HG03565 (cell line): ENCODE data around the gene MYO7B.

Experiments used
- ATAC-seq: cut with Tn5 transposase; IDR thresholded peaks from one replicate; pipeline ENCODE4 v1.9.1; 2021; ENCODE audit warnings: mild to moderate bottlenecking, moderate library complexity; ENCODE audit not compliant: unreplicated experiment

The MYO7B gene

DNA sequence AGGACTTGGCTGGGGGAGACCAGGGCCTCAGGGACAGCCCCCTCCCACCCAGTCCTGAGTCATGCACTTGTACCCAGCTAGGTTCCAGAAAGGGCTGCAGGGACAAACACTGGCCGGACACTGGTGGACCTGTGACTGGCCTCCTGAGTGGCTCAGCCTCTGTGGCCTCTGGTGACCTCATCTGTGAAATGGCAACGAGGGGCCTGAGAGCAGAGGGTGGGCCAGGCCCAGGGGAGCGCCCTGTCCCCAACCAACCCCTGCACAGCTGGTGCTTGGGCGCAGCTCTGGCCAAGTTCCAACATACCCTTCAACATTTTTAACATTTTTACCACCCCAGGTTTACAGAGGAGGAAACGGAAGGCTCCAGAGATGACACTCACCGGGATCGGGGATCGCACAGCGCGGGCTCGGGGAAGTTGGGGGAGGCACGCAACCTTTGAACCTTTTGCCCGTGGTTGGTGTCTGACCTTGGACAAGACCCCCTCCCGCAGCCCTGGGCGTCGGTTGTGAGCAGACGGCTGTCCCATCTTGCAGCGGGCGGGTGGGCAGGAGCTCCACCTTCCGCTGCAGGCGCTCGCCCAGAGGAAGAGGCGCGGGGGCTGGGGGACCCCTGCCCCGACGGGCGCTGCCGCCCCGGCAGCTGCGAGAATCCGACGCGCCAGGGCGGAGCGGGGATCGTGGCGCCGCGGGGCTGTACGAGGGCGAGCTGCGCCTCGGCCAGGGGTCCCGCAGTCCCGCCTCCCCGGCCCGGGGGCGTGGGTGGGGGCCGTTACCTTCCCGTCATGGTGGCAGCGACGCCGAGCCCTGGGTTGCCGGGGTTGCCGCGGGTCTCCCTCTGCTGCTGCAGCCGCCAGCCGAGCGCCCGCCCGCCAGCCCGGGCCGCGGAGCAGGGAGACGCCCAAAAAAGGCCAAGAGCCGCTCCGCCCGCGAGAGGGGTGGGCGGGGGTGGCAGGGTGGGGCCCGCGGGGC lies 139.0 kb downstream of the MYO7B start:
- no peak for ATAC-seq

DNA sequence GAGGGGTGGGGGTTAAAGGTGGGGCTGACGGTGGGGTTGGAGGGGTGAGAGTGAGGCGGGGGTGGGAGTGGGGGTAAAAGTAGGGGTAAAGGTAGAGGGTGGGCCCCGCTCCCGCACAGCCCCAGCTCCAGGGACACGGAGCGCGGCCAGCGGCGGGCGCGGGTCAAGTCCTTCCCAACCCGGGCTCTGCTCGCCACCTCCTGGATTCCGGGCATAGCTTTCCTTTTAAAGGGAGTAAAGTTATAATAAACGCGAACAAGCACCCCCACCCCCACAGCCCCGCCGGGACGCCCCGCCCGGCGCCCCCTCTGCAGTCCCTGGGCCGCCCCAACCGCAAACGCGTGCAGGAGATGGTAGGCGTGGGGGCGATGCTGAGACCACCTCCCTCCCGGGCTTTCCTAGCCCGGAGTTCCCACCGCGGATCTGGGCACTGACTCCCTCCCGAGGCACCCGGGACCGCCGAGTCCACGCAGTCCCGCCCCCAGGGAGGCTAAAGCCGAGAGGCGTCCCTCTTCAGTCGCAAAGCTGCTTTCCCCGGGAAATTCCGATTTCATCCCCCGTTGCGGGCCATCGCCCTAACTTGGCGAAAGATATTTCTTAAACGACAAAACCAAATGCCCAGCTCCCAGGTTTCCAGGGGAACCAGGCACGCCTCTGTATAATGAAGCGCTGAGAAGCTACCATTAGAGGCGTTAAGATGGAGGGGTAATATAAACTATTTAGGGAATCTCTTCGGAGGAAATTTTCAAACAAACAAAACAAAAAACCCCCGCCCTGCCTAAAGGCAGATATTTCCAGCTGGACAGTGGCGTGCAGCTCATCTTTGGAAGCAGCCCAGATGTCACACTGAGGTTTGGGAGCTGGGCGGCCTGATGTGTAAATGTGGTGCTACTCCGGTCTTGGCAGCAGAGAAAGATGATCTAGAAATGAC lies 140.1 kb downstream of the MYO7B start, which contains the start of gene LIMS2:
Gene LIMS2 (minus strand): TSS at position 200 of the 931 bp plus-strand sequence. CDS start 506 bp downstream, outside the sequence.
- ATAC-seq = no peak

DNA sequence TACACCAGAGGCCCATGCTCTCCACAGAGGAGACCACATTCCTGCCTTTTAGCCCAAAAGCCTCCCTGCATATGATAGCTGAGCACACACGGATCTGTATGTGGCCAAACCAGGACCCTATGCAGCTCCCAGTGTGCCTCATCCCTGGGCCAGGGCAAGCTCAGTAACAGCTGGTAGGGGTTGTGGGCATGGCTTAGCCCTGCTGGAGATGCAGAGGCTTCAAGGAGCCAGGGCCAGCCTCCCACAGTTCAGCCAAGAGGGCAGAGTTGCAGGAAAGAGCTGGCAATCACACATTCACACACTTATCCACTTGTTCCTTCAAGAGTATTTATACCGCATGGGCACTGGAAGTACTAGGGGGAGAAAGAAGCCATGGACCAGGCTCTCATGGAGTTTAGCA lies 141.4 kb downstream of the MYO7B start:
- ATAC-seq = no peak

DNA sequence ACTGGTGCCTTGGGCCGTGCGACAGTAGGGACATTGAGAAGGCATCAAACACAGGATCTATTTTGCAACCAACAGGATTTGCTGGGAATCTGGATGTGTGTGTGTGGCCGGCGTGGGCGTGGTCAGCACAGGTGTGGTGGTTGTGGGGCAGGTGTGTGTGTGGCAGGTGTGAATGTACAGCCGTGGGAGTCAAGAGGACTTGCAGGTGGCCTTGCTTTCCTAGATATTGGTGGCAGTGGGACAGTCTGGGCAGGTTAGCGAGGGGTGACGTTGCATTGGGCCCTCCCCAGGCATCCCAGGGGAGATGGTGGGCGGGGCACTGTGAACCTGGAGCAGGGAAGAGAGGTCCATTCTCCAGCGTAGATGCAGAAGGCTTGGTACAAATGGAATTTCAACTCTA lies 143.0 kb downstream of the MYO7B start:
- ATAC-seq = no peak

DNA sequence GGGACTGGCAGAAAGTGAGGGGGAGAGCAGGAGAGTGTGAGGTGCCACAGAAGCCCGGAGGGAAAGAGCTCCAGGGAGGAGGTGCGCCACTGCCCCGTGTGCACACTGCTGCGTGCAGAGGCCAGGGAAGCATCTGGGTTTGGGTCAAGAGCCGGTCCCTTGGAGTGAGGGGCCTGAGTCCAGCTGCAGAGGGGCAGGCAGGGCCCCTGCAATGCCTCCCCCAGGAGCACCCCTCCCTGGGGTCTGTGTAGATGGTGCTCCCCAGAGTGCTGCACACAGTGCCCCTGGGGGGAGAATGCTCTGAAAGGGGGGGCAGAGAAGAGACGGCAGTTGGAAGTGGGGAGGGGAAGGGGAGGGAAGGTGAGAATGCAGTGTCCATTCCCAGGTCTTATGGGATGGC lies 143.5 kb downstream of the MYO7B start:
- no peak for ATAC-seq

DNA sequence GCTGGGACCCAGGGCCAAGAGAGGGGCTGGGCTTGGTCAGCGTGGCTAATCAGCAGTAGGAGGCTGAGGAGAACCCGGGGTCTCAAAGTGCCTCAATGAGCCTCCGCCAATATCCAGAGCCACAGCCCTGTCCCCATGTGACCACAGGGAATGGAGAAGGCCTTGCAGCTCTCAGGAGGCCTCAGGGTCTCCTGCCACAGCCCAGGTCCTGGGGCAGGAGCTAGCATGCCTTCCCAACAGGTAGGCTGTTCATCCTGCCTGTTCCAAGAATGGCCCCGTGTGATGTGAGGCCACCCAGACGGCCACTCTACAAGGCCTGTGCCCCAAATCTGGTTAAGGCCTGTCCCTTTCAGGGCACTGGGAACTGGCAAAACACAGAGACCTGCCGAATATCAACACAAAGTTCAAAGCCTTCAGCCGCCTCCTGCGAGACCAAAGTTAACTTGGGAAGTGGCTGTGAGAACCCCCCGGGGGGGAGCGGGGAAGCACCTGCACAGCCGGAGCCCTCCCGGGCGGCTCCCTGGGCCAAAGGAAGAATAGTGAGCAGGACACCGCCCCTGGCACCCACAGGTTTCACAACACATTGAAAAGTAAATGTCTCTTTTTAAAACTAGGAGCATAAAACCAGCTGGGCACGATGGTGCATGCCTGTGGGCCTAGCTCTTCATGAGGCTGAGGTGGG lies 144.3 kb downstream of the MYO7B start:
- no peak for ATAC-seq

DNA sequence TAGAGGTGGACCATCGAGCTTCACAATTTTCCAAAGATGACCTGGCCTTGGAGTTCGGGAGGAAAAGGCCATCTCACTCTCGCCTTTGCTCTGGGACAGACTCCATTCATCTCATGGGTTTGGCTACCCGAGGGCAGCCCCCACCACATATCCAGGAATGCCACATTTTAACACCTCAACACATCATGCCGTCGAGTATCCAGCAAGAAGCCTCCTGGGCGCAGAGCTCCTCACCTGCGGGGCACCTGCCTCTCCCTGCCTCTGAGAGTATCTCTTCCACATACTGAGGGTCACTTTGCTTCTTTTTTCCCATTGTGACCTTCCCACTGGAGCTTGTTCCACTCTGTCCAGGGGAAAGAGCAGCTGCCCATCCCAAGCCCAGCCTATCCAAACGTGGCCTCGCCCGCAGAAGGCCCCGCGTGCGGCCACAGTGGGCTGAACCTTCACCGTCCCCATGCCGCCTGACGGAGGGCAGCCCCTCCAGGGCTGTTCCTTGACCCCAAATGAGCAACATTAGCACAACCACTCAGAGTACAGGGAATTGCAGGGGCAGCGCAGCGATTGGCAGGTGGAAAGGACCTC lies 145.3 kb downstream of the MYO7B start:
- ATAC-seq = no peak

DNA sequence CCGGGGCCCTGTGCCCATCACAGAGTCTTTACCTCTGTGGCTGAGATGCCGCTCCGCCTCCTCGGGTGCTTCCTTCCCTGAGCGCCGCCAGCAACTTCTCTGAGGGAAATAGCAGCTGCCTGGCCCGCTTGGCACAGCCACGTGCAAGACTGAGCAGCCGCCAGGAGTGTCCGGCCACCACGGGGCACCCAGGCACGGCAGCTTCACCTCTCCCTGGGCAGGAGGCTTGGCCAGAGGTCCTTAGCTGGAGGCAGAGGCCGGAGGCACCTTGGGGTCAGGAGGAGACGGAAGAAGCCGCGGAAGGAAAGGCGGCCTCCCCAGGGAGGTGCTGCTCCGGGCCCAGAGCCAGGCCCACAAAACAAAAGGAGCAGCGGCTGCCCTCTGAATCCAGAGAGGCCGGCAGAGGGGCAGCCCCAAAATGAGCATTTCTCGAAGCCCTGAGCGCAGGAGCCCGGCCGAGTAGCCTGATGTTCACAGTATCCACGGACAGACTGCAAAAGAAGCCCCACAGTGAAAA lies 145.9 kb downstream of the MYO7B start:
- no peak for ATAC-seq

DNA sequence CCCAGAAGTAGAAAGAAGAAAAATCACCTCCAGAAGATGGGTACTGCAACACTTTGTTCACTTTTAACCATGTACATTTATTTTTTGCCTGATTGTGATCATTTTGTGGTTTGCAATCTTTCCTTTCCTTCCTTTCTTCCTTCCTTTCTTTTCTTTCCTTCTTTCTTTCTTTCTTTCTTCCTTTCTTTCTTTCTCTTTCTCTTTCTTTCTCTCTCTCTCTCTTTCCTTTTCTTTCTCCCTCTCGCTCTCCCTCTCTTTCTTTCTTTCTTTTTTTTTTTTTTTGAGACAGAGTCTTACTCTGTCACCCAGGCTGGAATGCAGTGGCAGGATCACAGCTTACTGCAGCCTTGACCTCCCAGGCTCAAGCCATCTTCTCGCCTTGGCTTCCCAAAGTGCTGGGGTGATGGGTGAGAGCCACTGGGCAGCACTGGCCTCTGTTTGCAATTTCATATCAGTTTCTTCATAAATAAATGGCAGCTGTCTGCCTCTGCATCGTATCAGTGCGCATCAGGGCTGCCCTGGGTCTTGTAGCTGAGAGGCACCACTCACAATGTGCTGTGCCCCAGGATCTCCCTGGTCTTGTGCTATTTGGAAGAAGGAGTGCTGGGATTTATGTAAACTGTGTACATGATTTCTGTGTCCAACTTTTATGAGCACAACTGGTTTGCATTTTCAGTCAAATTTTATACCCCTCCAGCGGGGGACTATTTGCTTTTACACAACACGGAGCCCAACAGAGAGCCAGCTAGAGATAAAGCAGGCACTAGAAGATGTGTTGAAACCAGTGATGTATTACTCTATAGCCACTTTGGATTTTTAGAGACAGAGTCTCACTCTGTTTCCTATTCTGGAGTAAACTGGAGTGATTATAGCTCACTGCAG lies 146.7 kb downstream of the MYO7B start:
- ATAC-seq = no peak

DNA sequence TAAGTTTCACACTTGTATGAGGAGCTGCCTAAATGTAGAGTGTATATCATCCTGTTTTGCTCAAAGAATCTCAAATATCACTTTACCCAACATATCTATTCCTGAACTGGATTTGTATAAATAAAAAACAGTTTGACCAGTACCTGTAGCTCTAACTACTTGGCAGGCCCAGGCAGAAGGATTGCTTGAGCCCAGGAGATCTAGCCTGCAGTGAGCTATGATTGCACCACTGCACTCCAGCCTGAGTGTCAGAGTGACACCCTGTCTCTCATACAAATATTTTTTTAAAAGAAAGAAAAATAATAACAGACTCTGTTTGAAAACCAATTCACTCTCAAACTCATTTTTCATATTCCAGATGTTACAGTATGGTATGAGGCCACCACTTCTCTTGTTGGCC lies 147.6 kb downstream of the MYO7B start:
- no peak for ATAC-seq

DNA sequence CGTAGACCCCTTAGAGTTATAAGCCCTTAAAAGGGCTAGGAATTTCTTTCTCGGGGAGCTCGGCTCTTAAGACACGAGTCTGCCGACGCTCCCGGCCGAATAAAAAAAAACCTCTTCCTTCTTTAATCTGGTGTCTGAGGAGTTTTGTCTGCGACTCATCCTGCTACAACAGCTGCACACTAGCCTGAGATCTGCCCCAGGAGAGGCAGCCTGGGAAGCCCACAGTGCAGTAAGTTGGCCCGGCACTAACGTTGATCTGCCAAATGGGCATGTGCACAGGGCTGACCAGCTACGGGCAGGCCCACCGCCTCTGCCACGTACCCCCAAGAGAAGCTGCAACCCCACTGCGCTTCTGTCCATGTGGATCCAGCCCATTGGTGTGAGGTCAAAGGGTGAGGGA lies 148.3 kb downstream of the MYO7B start:
- ATAC-seq = no peak

DNA sequence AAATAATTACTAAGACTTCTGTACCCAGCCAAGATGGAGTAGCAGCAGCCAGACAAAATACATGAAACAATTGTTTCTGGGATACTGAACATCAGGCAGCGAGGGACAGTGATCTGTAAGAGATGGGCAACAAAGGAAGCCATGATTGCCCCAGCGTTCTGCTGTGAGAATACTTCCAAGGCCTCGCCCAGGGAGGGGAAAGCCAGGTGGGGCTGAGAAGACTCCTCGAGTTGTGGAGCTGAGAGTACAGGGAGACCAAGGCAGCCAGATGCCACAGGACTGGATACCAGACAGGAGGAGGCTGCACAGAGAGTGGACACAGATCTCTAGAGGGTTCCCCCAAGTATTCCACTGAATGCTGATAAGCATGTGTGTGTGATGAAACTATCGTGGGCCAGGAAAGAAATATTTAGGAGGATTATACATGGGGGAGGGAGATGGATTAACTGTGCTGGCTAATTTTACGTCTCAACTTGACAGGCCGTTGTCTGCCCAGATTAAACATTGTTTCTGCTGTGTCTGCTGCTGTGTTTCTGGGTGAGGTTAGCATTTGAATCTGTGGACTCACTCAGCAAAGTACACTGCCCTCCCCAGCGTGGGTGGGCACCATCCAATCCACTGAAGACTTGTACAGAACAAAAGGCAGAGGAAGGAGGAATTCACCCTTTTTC lies 150.1 kb downstream of the MYO7B start:
- no peak for ATAC-seq
